ENCODE measurements around the gene TMEM106B. TPM values are rescaled to one million over a fixed set of nuclear protein-coding genes. Genes with fewer than 3 reads are reported as not detected.
"Not testable (repeated sequence)": the region's sequence is repeated elsewhere in the genome, so short reads cannot be mapped to it uniquely, and the experiment has no call there.

Gene TMEM106B
- total RNA-seq: 100 to 1,000 TPM in 1 of 4 donors, 10 to 100 TPM in 3; 24.3 to 102 (median 80.8) TPM

- TF ChIP-seq POLR2A (IDR thresholded peaks at IDR 0.05) (peak; percentile 90), CTCF (IDR thresholded peaks at IDR 0.05) (peak in 2 of 5 experiments; percentile 6 to 20), POLR2AphosphoS5 (IDR thresholded peaks at IDR 0.05) (peak; percentile 85 to 95 (median 95)), EP300 (IDR thresholded peaks at IDR 0.05; ENCODE audit: low read depth) (no peak)
- H3K27me3 ChIP-seq: no peaks in the 10 kb centered on the region
- WGBS, 2 donors (ENCODE audit: low coverage in 1 of 2): 0% methylated on average over 1 to 62 of the region's 62 CpGs
Measured at GRCh38 chr7:12211054-12211710, at the start of gene TMEM106B. Gene TMEM106B (plus strand): TSS chr7:12211294. CDS start chr7:12214811, 3,517 bp downstream.

DNA sequence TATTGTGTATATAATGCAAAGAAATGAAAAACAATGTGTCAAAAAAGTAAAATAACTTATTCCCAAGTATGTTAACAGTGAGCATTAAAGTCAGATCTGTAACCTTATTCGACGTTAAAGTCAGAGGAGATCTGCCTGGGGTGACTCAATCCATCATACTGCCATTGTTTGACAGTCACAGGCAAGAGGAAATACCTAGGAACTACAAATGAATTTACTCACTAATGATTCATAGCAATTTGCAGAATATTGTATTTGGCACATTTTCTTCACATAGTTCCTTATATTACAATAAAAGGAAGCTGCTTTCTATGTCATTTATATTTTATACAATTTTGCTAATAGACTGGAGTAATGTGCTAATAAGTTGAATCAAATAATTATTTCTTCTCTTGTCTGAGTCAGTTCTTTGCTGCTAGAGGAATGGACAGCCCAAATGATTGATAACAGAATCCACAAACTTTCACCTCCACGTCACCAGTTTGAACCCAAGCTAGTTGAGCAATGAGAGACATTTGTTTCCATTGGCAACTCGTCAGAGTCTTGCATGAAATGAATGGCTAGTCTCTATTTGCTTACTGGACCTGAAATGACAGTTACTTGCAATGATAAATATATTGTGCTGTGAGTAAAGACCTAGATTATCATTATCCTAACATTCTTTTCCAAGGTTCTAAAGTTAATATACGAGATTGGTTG, 48.5 kb upstream of the TMEM106B start:
- intact Hi-C loops (cut with DNase I; ENCODE audit: low total_unique reads) (no loop called here), in situ Hi-C loops (cut with MboI; ENCODE audit: low pct_ligation_motif_present in 1 of 4, low pct_unique_long_range_greater_than_20kb in 1 of 4, low sequenced_read_pairs in 3 of 4) (no loop called here)
- no peak for TF ChIP-seq EP300 (IDR thresholded peaks at IDR 0.05; ENCODE audit: low read depth)
- no peak overlapping the region for H3K4me3 ChIP-seq
- H3K36me3 ChIP-seq: no peaks in the 10 kb centered on the region
- no peaks in the 10 kb centered on the region for H3K27me3 ChIP-seq
- WGBS, 2 donors (ENCODE audit: low coverage in 1 of 2): 60 to 61% methylated on average over 5 of the region's 5 CpGs
- H3K4me1 ChIP-seq: no peaks in the 10 kb centered on the region
- no peak overlapping the region for H3K27ac ChIP-seq
- DNase-seq: no peak
- no peaks in the 10 kb centered on the region for H3K9me3 ChIP-seq

More at GRCh38 chr7:12211054-12211710, at the start of gene TMEM106B:
- Histone ChIP-seq H3K9me3 (no peaks in the 10 kb centered on the region), H3K4me1 (peaks cover 7 to 18% (median 13%) of the 10 kb centered on the region in 4 donors), H3K27ac (peak within 1 kb of the TSS; percentile 93 to 96 (median 94)), H3K36me3 (peaks cover 0 to 15% (median 4%) of the 10 kb centered on the region in 4 donors), H3K4me3 (peak within 1 kb of the TSS; percentile 62 to 70 (median 66))
- DNase-seq: peak; percentile 98
- intact Hi-C loops (cut with DNase I; ENCODE audit: low total_unique reads) (no loop called here), in situ Hi-C loops (cut with MboI; ENCODE audit: low pct_ligation_motif_present in 1 of 4, low pct_unique_long_range_greater_than_20kb in 1 of 4, low sequenced_read_pairs in 3 of 4) (no loop called here)

- in situ Hi-C loops (cut with MboI; ENCODE audit: low pct_ligation_motif_present in 1 of 4, low pct_unique_long_range_greater_than_20kb in 1 of 4, low sequenced_read_pairs in 3 of 4); H3K36me3 ChIP-seq; intact Hi-C loops (cut with DNase I; ENCODE audit: low total_unique reads); H3K27ac ChIP-seq; DNase-seq; H3K4me3 ChIP-seq; H3K9me3 ChIP-seq; H3K4me1 ChIP-seq; H3K27me3 ChIP-seq: not testable (repeated sequence)
- WGBS, 2 donors (ENCODE audit: low coverage in 1 of 2): 58 to 87% methylated on average over 3 of the region's 3 CpGs
Measured at GRCh38 chr7:12168065-12168464, 43.0 kb upstream of the TMEM106B start.

- H3K27me3 ChIP-seq; H3K4me1 ChIP-seq; in situ Hi-C loops (cut with MboI; ENCODE audit: low pct_ligation_motif_present in 1 of 4, low pct_unique_long_range_greater_than_20kb in 1 of 4, low sequenced_read_pairs in 3 of 4); H3K9me3 ChIP-seq; intact Hi-C loops (cut with DNase I; ENCODE audit: low total_unique reads); H3K27ac ChIP-seq; H3K36me3 ChIP-seq; H3K4me3 ChIP-seq: not testable (repeated sequence)
- DNase-seq: peak; percentile 50
- 53 to 86% methylated on average over 2 to 6 of the region's 6 CpGs for WGBS, 2 donors (ENCODE audit: low coverage in 1 of 2)
Measured at GRCh38 chr7:12169981-12170820, 40.9 kb upstream of the TMEM106B start.

- intact Hi-C loops (cut with DNase I; ENCODE audit: low total_unique reads) (no loop called here), in situ Hi-C loops (cut with MboI; ENCODE audit: low pct_ligation_motif_present in 1 of 4, low pct_unique_long_range_greater_than_20kb in 1 of 4, low sequenced_read_pairs in 3 of 4) (no loop called here)
- no peak overlapping the region for H3K27ac ChIP-seq
- H3K27me3 ChIP-seq: no peaks in the 10 kb centered on the region
- H3K9me3 ChIP-seq: no peaks in the 10 kb centered on the region
- TF ChIP-seq POLR2A (IDR thresholded peaks at IDR 0.05) (no peak), EP300 (IDR thresholded peaks at IDR 0.05; ENCODE audit: low read depth) (no peak), POLR2AphosphoS5 (IDR thresholded peaks at IDR 0.05) (no peak), CTCF (IDR thresholded peaks at IDR 0.05) (no peak)
- H3K4me3 ChIP-seq: no peak overlapping the region
- no peaks in the 10 kb centered on the region for H3K36me3 ChIP-seq
- no peak for DNase-seq
- no peaks in the 10 kb centered on the region for H3K4me1 ChIP-seq
- 69 to 71% methylated on average over 2 of the region's 2 CpGs for WGBS, 2 donors (ENCODE audit: low coverage in 1 of 2)
Measured at GRCh38 chr7:12173671-12174070, 37.4 kb upstream of the TMEM106B start.
